ACC112 (cell line): ENCODE measurements around the gene EHHADH.

ENCODE experiments used
- H2AFZ ChIP-seq: fragments of 200-600 bp; sonication (generic); one replicate; pipeline ENCODE4 v1.6.0; 2017; ENCODE audit warnings: antibody characterized with exemption, low read length; ENCODE audit not compliant: unreplicated experiment
- H3K27ac ChIP-seq: fragments of 200-600 bp; sonication (generic); 2 replicates; pipeline ENCODE4 v1.5.1; 2014; ENCODE audit warnings: low read depth, mild to moderate bottlenecking, antibody characterized with exemption, low read length, moderate library complexity
- H3K27me3 ChIP-seq: fragments of 200-600 bp; sonication (generic); 2 replicates; pipeline ENCODE4 v1.6.1; 2014; ENCODE audit warnings: mild to moderate bottlenecking, antibody characterized with exemption, low read length, moderate library complexity, mixed read lengths; ENCODE audit not compliant: insufficient read depth
- H3K36me3 ChIP-seq: fragments of 200-600 bp; sonication (generic); 2 replicates; pipeline ENCODE4 v1.6.1; 2016; ENCODE audit warnings: mild to moderate bottlenecking, antibody characterized with exemption, low read length, moderate library complexity, mixed read lengths; ENCODE audit not compliant: insufficient read depth
- H3K4me1 ChIP-seq: fragments of 200-600 bp; sonication (generic); one replicate; pipeline ENCODE4 v1.6.1; 2016; ENCODE audit warnings: low read length, mixed read lengths; ENCODE audit not compliant: insufficient read depth, unreplicated experiment, control insufficient read depth
- H3K4me3 ChIP-seq: fragments of 200-600 bp; sonication (generic); 2 replicates; pipeline ENCODE4 v1.5.1; 2014; ENCODE audit warnings: mild to moderate bottlenecking, low read depth, low read length
- H3K79me2 ChIP-seq: fragments of 200-600 bp; sonication (generic); one replicate; pipeline ENCODE4 v1.6.0; 2016; ENCODE audit warnings: low read length; ENCODE audit not compliant: control insufficient read depth, unreplicated experiment, insufficient read depth

The EHHADH gene

DNA sequence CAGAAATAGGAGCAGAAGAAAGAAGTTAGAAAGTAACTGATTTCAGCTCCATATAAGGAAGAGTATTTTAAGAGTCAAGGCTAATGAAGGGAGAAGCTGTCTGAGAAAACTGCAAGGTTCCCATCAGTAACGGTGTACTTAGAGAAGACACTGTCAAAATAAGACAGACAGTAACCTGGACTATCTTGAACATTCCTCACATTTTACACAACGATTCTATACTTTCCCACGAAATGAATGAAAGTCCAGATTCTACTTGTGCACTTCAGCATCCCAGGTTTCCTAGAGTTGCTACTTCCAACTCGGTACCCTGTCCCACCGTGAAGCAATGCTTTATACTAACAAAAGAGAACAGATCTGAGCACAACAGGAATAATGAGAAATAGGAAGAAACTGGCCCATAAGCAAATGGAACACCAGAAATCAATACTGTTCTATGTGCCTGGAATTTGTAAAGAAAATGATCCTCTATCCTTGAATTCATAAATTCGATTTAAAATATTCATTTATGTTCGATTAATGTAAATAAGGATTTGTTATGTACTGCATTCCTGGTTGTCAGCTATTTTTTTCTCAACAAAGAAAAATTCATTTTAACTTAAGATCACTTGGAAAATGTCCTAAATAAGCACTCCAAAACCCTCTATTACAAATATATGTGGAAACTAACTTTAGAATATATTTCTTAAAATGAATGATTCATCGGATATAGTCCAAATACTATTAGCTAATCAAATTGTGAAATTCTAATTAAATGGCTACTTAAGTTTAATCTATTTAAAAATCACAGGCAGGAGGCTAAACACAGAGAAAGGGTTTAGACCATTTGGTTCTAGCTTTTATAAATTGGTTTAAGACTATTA lies 102.5 kb downstream of the EHHADH start:
- peak overlapping the region; percentile 78 for H3K4me3 ChIP-seq

DNA sequence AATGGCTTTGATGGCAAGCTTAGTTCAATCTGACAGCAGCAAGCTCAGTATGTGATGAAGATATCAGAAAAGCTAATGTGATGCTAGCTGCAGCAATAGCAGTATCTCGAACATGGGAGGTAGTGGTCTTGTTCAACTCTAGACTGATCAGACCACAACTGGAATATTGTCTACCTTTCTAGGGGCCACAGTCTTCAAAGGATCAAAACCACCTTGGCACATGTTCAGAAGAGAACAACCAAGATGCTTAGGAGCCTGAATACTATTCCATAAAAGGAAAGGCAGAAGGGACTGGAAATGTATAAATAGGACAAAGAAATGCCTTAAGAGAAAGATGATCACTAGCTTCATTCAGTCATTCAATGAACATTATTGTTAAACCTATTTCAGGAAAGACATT lies 103.3 kb downstream of the EHHADH start:
- H3K27me3 ChIP-seq: peaks cover 90% of the 10 kb centered on the region
- H3K36me3 ChIP-seq: no peaks in the 10 kb centered on the region
- no peak overlapping the region for H3K27ac ChIP-seq
- H3K4me3 ChIP-seq: no peak overlapping the region
- H3K79me2 ChIP-seq: no peaks in the 10 kb centered on the region
- H3K4me1 ChIP-seq: no peaks in the 10 kb centered on the region
- H2AFZ ChIP-seq: no peak overlapping the region

More for the DNA sequence above, 102.5 kb downstream of the EHHADH start:
- H3K27me3 ChIP-seq: peaks cover 91% of the 10 kb centered on the region
- H3K4me1 ChIP-seq: no peaks in the 10 kb centered on the region
- no peak overlapping the region for H2AFZ ChIP-seq
- no peaks in the 10 kb centered on the region for H3K36me3 ChIP-seq
- no peak overlapping the region for H3K27ac ChIP-seq
- H3K79me2 ChIP-seq: no peaks in the 10 kb centered on the region

DNA sequence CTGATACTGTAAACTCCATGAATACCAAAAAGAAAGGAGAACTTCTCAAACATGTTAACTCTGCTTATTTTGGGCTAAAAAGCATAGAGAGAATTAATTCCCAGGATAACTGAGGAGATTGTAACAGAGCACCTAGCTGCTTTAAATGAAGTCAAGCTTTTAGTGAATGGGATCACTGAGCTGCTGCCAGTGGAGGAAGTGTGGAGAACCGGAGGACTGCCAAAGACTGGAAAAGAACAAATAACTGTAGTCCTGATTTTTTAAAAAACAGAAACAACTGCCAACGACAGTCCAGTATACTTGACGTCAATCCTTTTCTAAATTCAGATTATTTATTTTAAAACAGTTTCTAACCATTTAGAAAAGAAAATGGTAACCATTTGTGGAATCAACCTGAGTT lies 104.3 kb downstream of the EHHADH start:
- H2AFZ ChIP-seq: no peak overlapping the region
- H3K4me3 ChIP-seq: no peak overlapping the region
- H3K27me3 ChIP-seq: peaks cover 81% of the 10 kb centered on the region
- no peaks in the 10 kb centered on the region for H3K79me2 ChIP-seq
- no peaks in the 10 kb centered on the region for H3K4me1 ChIP-seq
- H3K27ac ChIP-seq: no peak overlapping the region
- no peaks in the 10 kb centered on the region for H3K36me3 ChIP-seq

DNA sequence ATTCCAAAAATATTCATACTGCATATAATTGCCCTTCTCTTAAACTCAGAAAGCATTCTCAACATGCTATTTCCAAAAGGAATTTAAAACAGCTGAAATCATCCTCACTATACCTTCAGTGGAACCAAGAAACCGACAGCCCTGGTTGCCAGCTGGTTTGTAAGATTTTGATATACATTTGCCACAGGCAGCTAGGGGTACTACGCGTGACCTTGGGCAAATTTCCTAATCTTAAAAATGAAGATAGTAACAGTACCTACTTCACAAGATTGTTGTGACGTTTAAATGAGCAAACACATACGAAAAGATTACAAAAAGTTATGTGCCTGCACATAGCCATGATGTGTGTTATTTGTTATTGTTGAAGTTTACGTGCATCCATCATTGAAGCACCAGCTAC lies 108.3 kb downstream of the EHHADH start:
- Histone ChIP-seq H3K4me3 (no peak overlapping the region), H3K27ac (no peak overlapping the region), H3K79me2 (no peaks in the 10 kb centered on the region), H2AFZ (no peak overlapping the region), H3K4me1 (no peaks in the 10 kb centered on the region), H3K27me3 (peaks cover 42% of the 10 kb centered on the region), H3K36me3 (no peaks in the 10 kb centered on the region)

DNA sequence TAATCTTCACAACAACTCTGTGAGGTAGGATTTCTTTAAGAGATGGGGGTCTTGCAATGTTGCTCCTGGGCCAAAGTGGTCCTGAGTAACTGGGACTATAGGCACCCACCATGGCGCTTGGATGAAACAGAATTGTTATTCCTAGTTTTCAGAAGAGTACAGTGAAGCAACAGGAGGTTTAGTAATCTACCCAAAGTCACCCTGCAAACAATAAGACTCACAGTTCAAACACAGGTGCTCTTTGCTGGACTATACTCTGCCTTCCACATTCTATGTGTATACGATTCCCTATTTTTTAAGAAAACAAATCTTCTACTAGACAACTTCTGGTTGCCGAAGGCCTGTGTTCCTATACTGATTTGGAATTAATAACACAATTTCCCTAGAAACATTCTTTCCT lies 109.1 kb downstream of the EHHADH start:
- Histone ChIP-seq H3K27ac (no peak overlapping the region), H3K36me3 (no peaks in the 10 kb centered on the region), H3K4me3 (no peak overlapping the region), H3K4me1 (no peaks in the 10 kb centered on the region), H2AFZ (no peak overlapping the region), H3K27me3 (peaks cover 35% of the 10 kb centered on the region), H3K79me2 (no peaks in the 10 kb centered on the region)
